ENCODE results near the gene TIMP3. TPM values are rescaled to one million over a fixed set of nuclear protein-coding genes. Genes with fewer than 3 reads are reported as not detected.

The TIMP3 gene
- total RNA-seq, 1 experiment from 2014 or later = 3.3 TPM

GRCh38 chr22:32859743-32860142 is 58.2 kb downstream of the TIMP3 start:
- Mint-ChIP-seq H3K27me3 (ENCODE audit: low read depth) (no peaks in the 10 kb centered on the region), H3K36me3 (peaks cover 6% of the 10 kb centered on the region; the same call in 1 of the 2 replicates), H3K9me3 (no peaks in the 10 kb centered on the region), H3K4me3 (no peak overlapping the region), H3K27ac (no peak overlapping the region), H3K4me1 (peaks cover 10% of the 10 kb centered on the region; the same call in 1 of the 2 replicates)
- no peak for DNase-seq (ENCODE audit: low spot score)
- CTCF ChIA-PET = interaction anchor here (1.3 kb wide), 1 partner anchor 141 kb away, joined by 3 read pairs; no protein-coding TSS in a partner anchor
- no peak for TF ChIP-seq CDX4 (CRISPR knock-in tag; IDR thresholded peaks at IDR 0.05; ENCODE audit: borderline replicate concordance)
- no peak for TF ChIP-seq ATF3 (CRISPR knock-in tag; conservative IDR thresholded peaks at IDR 0.05)
- TF ChIP-seq ZNF532 (CRISPR knock-in tag; IDR thresholded peaks at IDR 0.05; ENCODE audit: borderline replicate concordance) = no peak
- no peak for TF ChIP-seq ZNF416 (CRISPR knock-in tag; IDR thresholded peaks at IDR 0.05)
- TF ChIP-seq FOXK1 (CRISPR knock-in tag; IDR thresholded peaks at IDR 0.05) = no peak
- TF ChIP-seq ATF1 (CRISPR knock-in tag; IDR thresholded peaks at IDR 0.05) = no peak
- TF ChIP-seq AFF4 (CRISPR knock-in tag; IDR thresholded peaks at IDR 0.05; ENCODE audit: borderline replicate concordance) = no peak
- no peak for TF ChIP-seq ZNF263 (CRISPR knock-in tag; IDR thresholded peaks at IDR 0.05; ENCODE audit: low read depth)
- no peak for TF ChIP-seq AR (CRISPR knock-in tag; IDR thresholded peaks at IDR 0.05)
- POLR2A ChIA-PET = no interaction called here
- ATAC-seq = no peak

GRCh38 chr22:32861330-32861729 is 59.8 kb downstream of the TIMP3 start:
- ATAC-seq = no peak
- Mint-ChIP-seq H3K4me1 (peaks cover 10% of the 10 kb centered on the region; the same call in 1 of the 2 replicates), H3K27me3 (ENCODE audit: low read depth) (no peaks in the 10 kb centered on the region), H3K27ac (no peak overlapping the region), H3K4me3 (no peak overlapping the region), H3K36me3 (peaks cover 6% of the 10 kb centered on the region; the same call in 1 of the 2 replicates), H3K9me3 (no peaks in the 10 kb centered on the region)
- ChIA-PET POLR2A (no interaction called here), CTCF (no interaction called here)
- no peak for DNase-seq (ENCODE audit: low spot score)
- no peak for TF ChIP-seq ATF1 (CRISPR knock-in tag; IDR thresholded peaks at IDR 0.05)
- TF ChIP-seq ERG (CRISPR knock-in tag; IDR thresholded peaks at IDR 0.05) = no peak
- no peak for TF ChIP-seq ATF2 (CRISPR knock-in tag; IDR thresholded peaks at IDR 0.05; ENCODE audit: borderline replicate concordance, low read depth)
- no peak for TF ChIP-seq MAX (CRISPR knock-in tag; IDR thresholded peaks at IDR 0.05)
- no peak for TF ChIP-seq GTF2I (CRISPR knock-in tag; conservative IDR thresholded peaks at IDR 0.05)
- no peak for TF ChIP-seq CREB1 (CRISPR knock-in tag; IDR thresholded peaks at IDR 0.05)
- TF ChIP-seq IRF1 (CRISPR knock-in tag; IDR thresholded peaks at IDR 0.05) = no peak
- no peak for TF ChIP-seq FOXJ3 (CRISPR knock-in tag; IDR thresholded peaks at IDR 0.05; ENCODE audit: borderline replicate concordance)
